EL (cell line): ENCODE results near the gene ADGRV1.
A peak's percentile ranks its signal among the peaks of the same experiment; 100 is the strongest.

Experiments
- DNase-seq: peaks from one replicate; pipeline ENCODE4 v3.0.0-alpha.2; 2016

ADGRV1 gene

GRCh38 chr5:91121347-91121993, 562.9 kb downstream of the ADGRV1 start:
- no peak for DNase-seq

GRCh38 chr5:91122651-91123050, 564.1 kb downstream of the ADGRV1 start:
- DNase-seq = no peak

- DNase-seq = no peak
Observed at GRCh38 chr5:91123291-91123690, 564.7 kb downstream of the ADGRV1 start.

- no peak for DNase-seq
Observed at GRCh38 chr5:91123901-91124300, 565.3 kb downstream of the ADGRV1 start.

- peak; percentile 35 for DNase-seq
Observed at GRCh38 chr5:91125916-91126315, 567.3 kb downstream of the ADGRV1 start.

- peak; percentile 78 for DNase-seq
Observed at GRCh38 chr5:91126448-91126847, 567.9 kb downstream of the ADGRV1 start.

- DNase-seq = no peak
Observed at GRCh38 chr5:91126888-91127287, 568.3 kb downstream of the ADGRV1 start.

- no peak for DNase-seq
Observed at GRCh38 chr5:91127456-91128081, 569.0 kb downstream of the ADGRV1 start.

GRCh38 chr5:91128604-91129003, 570.0 kb downstream of the ADGRV1 start:
- DNase-seq = no peak

GRCh38 chr5:91129748-91130147, 571.2 kb downstream of the ADGRV1 start:
- no peak for DNase-seq

- no peak for DNase-seq
Observed at GRCh38 chr5:91130759-91131158, 572.2 kb downstream of the ADGRV1 start.

- no peak for DNase-seq
Observed at GRCh38 chr5:91132550-91132949, 574.0 kb downstream of the ADGRV1 start.

- DNase-seq = no peak
Observed at GRCh38 chr5:91133183-91133582, 574.6 kb downstream of the ADGRV1 start.

- DNase-seq = no peak
Observed at GRCh38 chr5:91135475-91136248, 577.1 kb downstream of the ADGRV1 start.

GRCh38 chr5:91136271-91136670, 577.7 kb downstream of the ADGRV1 start:
- DNase-seq = peak; percentile 13

- DNase-seq = no peak
Observed at GRCh38 chr5:91137647-91138046, 579.0 kb downstream of the ADGRV1 start.

GRCh38 chr5:91139572-91140200, 581.1 kb downstream of the ADGRV1 start:
- no peak for DNase-seq

GRCh38 chr5:91140657-91141056, 582.1 kb downstream of the ADGRV1 start:
- no peak for DNase-seq

GRCh38 chr5:91141642-91142041, 583.0 kb downstream of the ADGRV1 start:
- DNase-seq = no peak

GRCh38 chr5:91142386-91142785, 583.8 kb downstream of the ADGRV1 start:
- DNase-seq = no peak

GRCh38 chr5:91142819-91143218, 584.2 kb downstream of the ADGRV1 start:
- DNase-seq = no peak

- no peak for DNase-seq
Observed at GRCh38 chr5:91143840-91144239, 585.2 kb downstream of the ADGRV1 start.

GRCh38 chr5:91144491-91145332, 586.1 kb downstream of the ADGRV1 start:
- no peak for DNase-seq
